ENCODE results near the gene SRPK3.

Gene SRPK3

GRCh38 chrX:153789654-153790053 is 8.8 kb downstream of the SRPK3 start:
- DNase-seq, result no peak

- DNase-seq, result no peak
Measured at GRCh38 chrX:153791104-153791852, 10.4 kb downstream of the SRPK3 start.

- DNase-seq, result no peak
Measured at GRCh38 chrX:153792368-153792767, 11.5 kb downstream of the SRPK3 start.

- DNase-seq, result no peak
Measured at GRCh38 chrX:153793291-153793690, 12.4 kb downstream of the SRPK3 start.

- DNase-seq, result peak; percentile 92
Measured at GRCh38 chrX:153794018-153794896, 13.4 kb downstream of the SRPK3 start, which contains the start of the genes IDH3G and SSR4. TSS of gene IDH3G (minus strand) at chrX:153794375. CDS start at chrX:153794326, 49 bp downstream. TSS of gene SSR4 (plus strand) at chrX:153794668. CDS start at chrX:153794688, 20 bp downstream.

- no peak for DNase-seq
Measured at GRCh38 chrX:153794897-153795816, 14.3 kb downstream of the SRPK3 start.

GRCh38 chrX:153797415-153798015 is 16.7 kb downstream of the SRPK3 start:
- no peak for DNase-seq

GRCh38 chrX:153799326-153799725 is 18.5 kb downstream of the SRPK3 start:
- no peak for DNase-seq

- no peak for DNase-seq
Measured at GRCh38 chrX:153800177-153800722, 19.4 kb downstream of the SRPK3 start.

GRCh38 chrX:153800746-153801145 is 19.9 kb downstream of the SRPK3 start:
- DNase-seq, result no peak

GRCh38 chrX:153801669-153802068 is 20.8 kb downstream of the SRPK3 start:
- no peak for DNase-seq

GRCh38 chrX:153802513-153803045 is 21.7 kb downstream of the SRPK3 start:
- no peak for DNase-seq

GRCh38 chrX:153803211-153804099 is 22.6 kb downstream of the SRPK3 start:
- no peak for DNase-seq

- DNase-seq, result no peak
Measured at GRCh38 chrX:153804100-153804595, 23.3 kb downstream of the SRPK3 start.

- DNase-seq, result no peak
Measured at GRCh38 chrX:153804621-153805020, 23.8 kb downstream of the SRPK3 start.

GRCh38 chrX:153805436-153805835 is 24.6 kb downstream of the SRPK3 start:
- no peak for DNase-seq

- no peak for DNase-seq
Measured at GRCh38 chrX:153806999-153807575, 26.2 kb downstream of the SRPK3 start.

- no peak for DNase-seq
Measured at GRCh38 chrX:153807976-153808375, 27.1 kb downstream of the SRPK3 start.

- DNase-seq, result no peak
Measured at GRCh38 chrX:153812220-153812619, 31.4 kb downstream of the SRPK3 start.

GRCh38 chrX:153813161-153813560 is 32.3 kb downstream of the SRPK3 start:
- DNase-seq, result no peak

Measured in effector CD4-positive, alpha-beta T cell (primary cell).